Tibial artery (tissue), 4 donors: ENCODE results near the gene JMJD1C.
"Not testable (repeated sequence)": the region's sequence is repeated elsewhere in the genome, so short reads cannot be mapped to it uniquely, and the experiment has no call there.

Experiments used
- DNase-seq, 2 donors: peaks; one replicate each; pipeline ENCODE4 v3.0.0-alpha.2; 2019
- H3K27ac ChIP-seq, 2 donors: fragments of 200-600 bp; sonication (generic) in 1 of 2; 1 replicate in 1 of 2; 2 replicates in 1 of 2; pipeline ENCODE4 v1.5.1; 2018 to 2019; ENCODE audit warnings: mild to moderate bottlenecking in 1 of 2
- H3K27me3 ChIP-seq, 2 donors: fragments of 200-600 bp; sonication (generic) in 1 of 2; one replicate each; pipeline versions ENCODE4 v1.5.1 to v1.6.0; 2016 to 2019
- H3K36me3 ChIP-seq, 3 donors: fragments of 200-600 bp; sonication (generic) in 2 of 3; one replicate each; pipeline ENCODE4 v1.5.1; 2016 to 2019; ENCODE audit warnings: mild to moderate bottlenecking in 2 of 3
- H3K4me1 ChIP-seq, 4 donors: fragments of 200-600 bp; sonication (generic) in 2 of 4; 1 replicate in 3 of 4; 2 replicates in 1 of 4; pipeline ENCODE4 v1.5.1; 2016 to 2019
- H3K4me3 ChIP-seq, 2 donors: fragments of 200-600 bp; sonication (generic) in 1 of 2; 1 replicate in 1 of 2; 2 replicates in 1 of 2; pipeline ENCODE4 v1.5.1; 2018 to 2019; ENCODE audit warnings: mild to moderate bottlenecking in 2 of 2
- H3K9me3 ChIP-seq, 3 donors: fragments of 200-600 bp; sonication (generic) in 1 of 3; one replicate each; pipeline ENCODE4 v1.5.1; 2016 to 2019
- CTCF ChIP-seq, 2 experiments: fragments of 200-600 bp in 1 of 2; fragments of 450-650 bp in 1 of 2; IDR thresholded peaks; one replicate each; pipeline ENCODE4 v1.5.1; 2017 to 2019; ENCODE audit warnings: antibody characterized with exemption in 2 of 2, mild to moderate bottlenecking in 1 of 2, moderate library complexity in 1 of 2
- intact Hi-C: fragments of 100-400 bp; cut with DNase I; formaldehyde crosslinking; loops from one replicate; pipeline ENCODE4 v1.15.0; 2023; ENCODE audit warnings: low total_unique reads

JMJD1C gene

DNA sequence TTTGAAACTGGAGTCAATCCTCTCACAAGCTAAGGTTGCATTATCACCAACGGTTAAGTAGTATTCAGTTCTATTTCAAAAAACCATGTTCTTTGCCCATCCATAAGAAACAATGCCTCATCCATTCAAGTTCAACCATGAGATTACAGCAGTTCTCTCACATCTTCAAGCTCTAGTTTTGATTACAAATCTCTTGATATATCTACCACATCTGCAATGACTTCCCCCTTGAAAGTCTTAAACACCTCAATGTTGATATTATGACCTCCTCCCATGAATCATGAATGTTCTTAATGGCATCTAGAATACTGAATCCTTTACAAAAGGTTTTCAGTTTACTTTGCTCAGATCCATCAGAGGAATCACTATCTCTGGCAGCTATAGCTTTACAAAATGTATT lies 81.8 kb downstream of the JMJD1C start:
- no peak for DNase-seq
- Histone ChIP-seq H3K27ac (no peak overlapping the region), H3K4me1 (peaks cover 0 to 12% (median 1%) of the 10 kb centered on the region in 4 donors), H3K27me3 (no peaks in the 10 kb centered on the region), H3K4me3 (no peak overlapping the region), H3K9me3 (no peaks in the 10 kb centered on the region), H3K36me3 (peaks cover 0 to 8% (median 5%) of the 10 kb centered on the region in 3 donors)
- intact Hi-C loops, result no loop called here
- no peak for TF ChIP-seq CTCF (IDR thresholded peaks at IDR 0.05)

- no peak for TF ChIP-seq CTCF (IDR thresholded peaks at IDR 0.05)
- Histone ChIP-seq H3K4me3 (no peak overlapping the region), H3K27me3 (no peaks in the 10 kb centered on the region), H3K4me1 (peaks cover 0 to 12% (median 1%) of the 10 kb centered on the region in 4 donors), H3K36me3 (peaks cover 0 to 8% (median 5%) of the 10 kb centered on the region in 3 donors), H3K9me3 (no peaks in the 10 kb centered on the region), H3K27ac (no peak overlapping the region)
- no peak for DNase-seq
- intact Hi-C loops, result no loop called here
Measured at GRCh38 chr10:63383141-63383540, 82.6 kb downstream of the JMJD1C start.

DNA sequence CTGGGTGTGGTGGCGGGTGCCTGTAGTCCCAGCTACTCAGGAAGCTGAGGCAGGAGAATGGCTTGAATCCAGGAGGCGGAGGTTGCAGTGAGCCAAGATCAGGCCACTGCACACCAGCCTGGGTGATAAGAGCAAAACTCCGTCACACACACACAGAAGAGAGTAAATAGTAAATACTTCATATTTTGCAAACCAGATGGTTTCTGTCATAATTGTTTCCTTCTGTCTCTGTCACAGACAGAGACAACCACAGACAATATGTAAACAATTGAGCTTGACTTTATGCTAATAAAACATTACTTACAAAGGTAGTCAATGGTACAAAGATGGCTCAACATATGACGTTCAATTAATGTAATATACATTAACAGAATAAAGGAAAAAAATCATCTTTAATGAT lies 83.7 kb downstream of the JMJD1C start:
- H3K4me3 ChIP-seq, result no peak overlapping the region
- no peaks in the 10 kb centered on the region for H3K27me3 ChIP-seq
- no peak for DNase-seq
- H3K27ac ChIP-seq, result no peak overlapping the region
- intact Hi-C loops, result no loop called here
- H3K4me1 ChIP-seq, result peaks cover 0 to 12% (median 5%) of the 10 kb centered on the region in 4 donors
- H3K9me3 ChIP-seq, result no peaks in the 10 kb centered on the region
- peaks cover 0 to 8% (median 5%) of the 10 kb centered on the region in 3 donors for H3K36me3 ChIP-seq
- TF ChIP-seq CTCF (IDR thresholded peaks at IDR 0.05), result no peak

- H3K27ac ChIP-seq, H3K27me3 ChIP-seq, H3K36me3 ChIP-seq, intact Hi-C loops, H3K4me3 ChIP-seq, DNase-seq, H3K9me3 ChIP-seq: not testable (repeated sequence)
- H3K4me1 ChIP-seq, result peaks cover 0 to 36% (median 11%) of the 10 kb centered on the region in 4 donors
Measured at GRCh38 chr10:63377305-63377661, 88.5 kb downstream of the JMJD1C start.

DNA sequence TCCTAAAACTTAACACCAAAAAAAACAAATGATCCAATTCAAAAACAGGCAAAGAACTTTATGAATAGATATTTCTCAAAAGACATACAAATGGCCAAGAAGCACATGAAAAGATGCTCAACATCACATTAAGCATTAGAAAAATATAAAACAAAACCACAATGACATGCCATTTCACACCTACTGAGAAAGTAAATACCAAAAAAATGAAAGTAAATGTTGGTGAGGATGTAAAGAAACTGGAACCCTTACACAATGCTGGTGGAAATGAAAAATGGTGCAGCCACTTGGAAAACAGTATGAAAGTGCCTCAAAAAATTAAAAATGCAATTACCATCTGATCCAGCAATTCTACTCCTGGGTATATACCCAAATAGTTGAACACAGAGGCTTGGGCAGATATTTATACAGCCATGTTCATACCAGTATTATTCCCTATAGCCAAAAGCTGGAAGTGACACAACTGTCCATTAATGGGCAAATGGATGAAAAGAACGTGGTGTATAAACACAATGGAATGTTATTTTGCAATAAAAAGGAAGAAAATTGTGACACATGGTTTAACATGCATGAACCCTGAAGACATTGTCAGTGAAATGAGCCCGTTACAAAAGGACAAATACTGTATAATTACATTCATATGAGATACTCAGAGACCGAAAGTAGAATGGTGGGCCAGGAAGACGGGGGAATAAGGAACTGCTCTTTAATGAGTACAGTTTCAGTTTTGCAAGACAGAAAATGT lies 89.0 kb downstream of the JMJD1C start:
- DNase-seq, result no peak
- no peak for TF ChIP-seq CTCF (IDR thresholded peaks at IDR 0.05)
- H3K4me1 ChIP-seq, result peaks cover 0 to 36% (median 11%) of the 10 kb centered on the region in 4 donors
- intact Hi-C loops, result no loop called here
- no peak overlapping the region for H3K27ac ChIP-seq
- no peaks in the 10 kb centered on the region for H3K9me3 ChIP-seq
- H3K27me3 ChIP-seq, result no peaks in the 10 kb centered on the region
- H3K36me3 ChIP-seq, result peaks cover 0 to 8% (median 5%) of the 10 kb centered on the region in 3 donors
- no peak overlapping the region for H3K4me3 ChIP-seq

GRCh38 chr10:63375859-63376258 lies 89.9 kb downstream of the JMJD1C start:
- Histone ChIP-seq H3K27ac (peak overlapping the region in 1 of 2 donors; percentile 9), H3K9me3 (no peaks in the 10 kb centered on the region), H3K36me3 (peaks cover 0 to 8% (median 5%) of the 10 kb centered on the region in 3 donors), H3K27me3 (no peaks in the 10 kb centered on the region), H3K4me1 (peaks cover 0 to 36% (median 11%) of the 10 kb centered on the region in 4 donors), H3K4me3 (no peak overlapping the region)
- intact Hi-C loops, result no loop called here
- no peak for TF ChIP-seq CTCF (IDR thresholded peaks at IDR 0.05)
- DNase-seq, result no peak
